HepG2 (cell line): Measurements from ENCODE around the gene FRMD4B. TPM values are rescaled to one million over a fixed set of nuclear protein-coding genes. Genes with fewer than 3 reads are reported as not detected.

Experiments
- ATAC-seq: fragments of 200-7000 bp; cut with Tn5 transposase; 3 replicates; pipeline ENCODE4 v1.9.1; 2020; ENCODE audit warnings: mild to moderate bottlenecking, moderate library complexity
- BruUV-seq: library from RNA; stranded (reverse); fragments of 400-500 nt; replicated peaks from 2 replicates; lab custom pipeline; 2021; lab: Mats Ljungman, UMichigan
- CTCF ChIA-PET: fragments of 300-600 bp; formaldehyde crosslinking; extraction: SDS; loops from one replicate; lab custom pipeline; 2021; ENCODE audit warnings: low total read pairs, inconsistent platforms, low intra/inter-chr PET ratio; lab: Yijun Ruan, JAX
- POLR2A ChIA-PET: fragments of 350-600 bp; sonication (Branson Sonifier 250); formaldehyde crosslinking; loops from one replicate; lab custom pipeline; 2020; ENCODE audit warnings: antibody characterized with exemption, inconsistent platforms; lab: Yijun Ruan, JAX
- DNase-seq: peaks from one replicate; pipeline ENCODE4 v3.0.0-alpha.2; 2015; ENCODE audit warnings: low spot score
- FAIRE-seq: peaks from 3 replicates; lab custom pipeline; 2011; peaks lifted over from hg19 to GRCh38; lab: Jason Lieb, UNC
- H2AFZ ChIP-seq: one replicate; pipeline ENCODE4 v1.6.1; 2011; ENCODE audit warnings: low read length, inconsistent platforms
- H3K27ac ChIP-seq: fragments of 300-600 bp; 3 replicates; pipeline ENCODE4 v1.8.0; 2011; ENCODE audit warnings: mixed run types, mild to moderate bottlenecking, mixed read lengths, low read length, inconsistent platforms; ENCODE audit not compliant: insufficient read depth; ENCODE audit errors: extremely low read length
- H3K27me3 ChIP-seq, 2 experiments: fragments of 200-600 bp in 1 of 2; 2 replicates in 1 of 2; 3 replicates in 1 of 2; pipeline versions ENCODE4 v1.6.0 to v1.8.0; 2011; ENCODE audit warnings: low read length in 2 of 2, mild to moderate bottlenecking in 2 of 2, moderate library complexity in 2 of 2, inconsistent platforms in 1 of 2; ENCODE audit not compliant: insufficient read depth in 2 of 2, control insufficient read depth in 1 of 2
- H3K36me3 ChIP-seq, 2 experiments: fragments of 200-600 bp in 1 of 2; replicated peaks in 1 of 2; 2 replicates in 1 of 2; 3 replicates in 1 of 2; pipeline versions ENCODE4 v1.5.1 to v1.8.0; 2011; ENCODE audit warnings: low read length in 2 of 2, inconsistent platforms in 1 of 2; ENCODE audit not compliant: insufficient read depth in 2 of 2, control insufficient read depth in 1 of 2
- H3K4me1 ChIP-seq: 2 replicates; pipeline ENCODE4 v1.5.1; 2012; ENCODE audit warnings: low read length, inconsistent platforms; ENCODE audit not compliant: insufficient read depth
- H3K4me2 ChIP-seq: 2 replicates; pipeline ENCODE4 v1.6.0; 2011; ENCODE audit warnings: low read depth, low read length, inconsistent platforms
- H3K4me3 ChIP-seq, 3 experiments: fragments of 200-600 bp in 1 of 3; sonication (generic), shearing (Covaris generic) in 1 of 3; replicated peaks in 1 of 3; 2 replicates each; pipeline ENCODE4 v1.5.1; 2011 to 2016; ENCODE audit warnings: low read length in 3 of 3, inconsistent platforms in 2 of 3, low read depth in 2 of 3, mild to moderate bottlenecking in 2 of 3, control low read depth in 1 of 3, mixed read lengths in 1 of 3; ENCODE audit not compliant: insufficient read depth in 1 of 3
- H3K79me2 ChIP-seq: one replicate; pipeline ENCODE4 v1.6.1; 2011; ENCODE audit warnings: low read length, inconsistent platforms; ENCODE audit not compliant: insufficient read depth
- H3K9ac ChIP-seq: 2 replicates; pipeline ENCODE4 v1.6.0; 2011; ENCODE audit warnings: mild to moderate bottlenecking, low read depth, low read length, inconsistent platforms; ENCODE audit not compliant: insufficient read depth
- H3K9me3 ChIP-seq: 2 replicates; pipeline ENCODE4 v1.5.1; 2012; ENCODE audit warnings: mild to moderate bottlenecking, low read length
- H4K20me1 ChIP-seq: 2 replicates; pipeline ENCODE4 v1.6.0; 2011; ENCODE audit warnings: inconsistent platforms, mild to moderate bottlenecking, low read length, moderate library complexity; ENCODE audit not compliant: insufficient read depth
- CENPT ChIP-seq: sonication (generic); formaldehyde crosslinking; IDR thresholded peaks from 2 replicates; pipeline ENCODE4 v1.8.0; 2022; ENCODE audit warnings: low read depth, mild to moderate bottlenecking, moderate library complexity, missing genetic modification reagents
- ELF1 ChIP-seq: sonication (generic); formaldehyde crosslinking; IDR thresholded peaks from 2 replicates; pipeline ENCODE4 v1.4.0; 2020; ENCODE audit warnings: missing genetic modification reagents
- GATAD1 ChIP-seq: IDR thresholded peaks from 2 replicates; pipeline ENCODE4 v1.6.1; 2016; ENCODE audit warnings: missing genetic modification reagents, missing compliant biosample characterization
- NFKBIZ ChIP-seq: IDR thresholded peaks from 2 replicates; pipeline ENCODE4 v1.6.1; 2018; ENCODE audit warnings: missing genetic modification reagents, missing compliant biosample characterization
- ONECUT2 ChIP-seq: sonication (generic); formaldehyde crosslinking; IDR thresholded peaks from 2 replicates; pipeline ENCODE4 v1.4.0; 2020; ENCODE audit warnings: missing genetic modification reagents
- ZNF292 ChIP-seq: sonication (generic); formaldehyde crosslinking; IDR thresholded peaks from 2 replicates; pipeline ENCODE4 v1.8.1; 2022; ENCODE audit warnings: mild to moderate bottlenecking, low read depth, missing genetic modification reagents, borderline replicate concordance
- ZNF326 ChIP-seq: sonication (generic); formaldehyde crosslinking; IDR thresholded peaks from 2 replicates; pipeline ENCODE4 v1.4.0; 2020; ENCODE audit warnings: missing genetic modification reagents, borderline replicate concordance
- ZNF468 ChIP-seq: sonication (generic); formaldehyde crosslinking; IDR thresholded peaks from 2 replicates; pipeline ENCODE4 v1.8.0; 2022; ENCODE audit warnings: mild to moderate bottlenecking, moderate library complexity, missing genetic modification reagents
- ZNF766 ChIP-seq: sonication (generic); formaldehyde crosslinking; IDR thresholded peaks from 2 replicates; pipeline ENCODE4 v1.5.0; 2020; ENCODE audit warnings: missing genetic modification reagents, borderline replicate concordance
- ZNF878 ChIP-seq: sonication (generic); formaldehyde crosslinking; IDR thresholded peaks from 2 replicates; pipeline ENCODE4 v1.8.1; 2023; ENCODE audit warnings: mild to moderate bottlenecking, missing genetic modification reagents, moderate library complexity
- WGBS: methylation state at CpG from one replicate; pipeline ENCODE4 v1.1.6; 2017; ENCODE audit warnings: low lambda C conversion rate; 5-methylcytosine and 5-hydroxymethylcytosine counted together
- in situ Hi-C: cut with HindIII; loops from 2 replicates; pipeline ENCODE4 v1.10.0; 2017; ENCODE audit warnings: low pct_unique_long_range_greater_than_20kb; ENCODE audit not compliant: extremely low pct_ligation_motif_present
- intact Hi-C: fragments of 100-400 bp; cut with micrococcal nuclease; formaldehyde crosslinking; loops from one replicate; pipeline ENCODE4 v1.10.0; 2022; ENCODE audit not compliant: unreplicated experiment
- polyA plus RNA-seq, 8 experiments: library from polyadenylated mRNA; depleted of rRNA in 3 of 8; stranded (reverse) in 7 of 8; unstranded in 1 of 8; fragments of >200 nt; fragmentation: Illumina TruSeq in 4 of 8; extraction: Trizol in 4 of 8; gene quantifications; 2 replicates each; pipeline versions ENCODE4 v1.2.1 to v1.2.3, GENCODE V29; 2011 to 2016; ENCODE audit warnings: low read depth in 4 of 8, missing spikeins in 1 of 8, mixed read lengths in 1 of 8; ENCODE audit not compliant: insufficient read depth in 1 of 8
- total RNA-seq, 5 experiments: library from RNA; depleted of rRNA; stranded (reverse); fragments of >200 nt; fragmentation: Illumina TruSeq; extraction: Trizol; gene quantifications; 2 replicates each; pipeline ENCODE4 v1.2.3, GENCODE V29; 2016; ENCODE audit warnings: low read depth in 1 of 5
- TF ChIP-seq, protein P1 (sequence below): IDR thresholded peaks from 2 replicates; pipeline ENCODE4 v1.6.1; 2016; ENCODE audit warnings: mild to moderate bottlenecking
- TF ChIP-seq, protein P2 (sequence below): sonication (generic); formaldehyde crosslinking; IDR thresholded peaks from 2 replicates; pipeline ENCODE4 v1.8.1; 2023; ENCODE audit warnings: mild to moderate bottlenecking, missing genetic modification reagents
- TF ChIP-seq, protein P3 (sequence below): sonication (generic); formaldehyde crosslinking; IDR thresholded peaks from 2 replicates; pipeline ENCODE4 v1.4.0; 2020; ENCODE audit warnings: mild to moderate bottlenecking, low read depth, missing genetic modification reagents
- TF ChIP-seq, protein P4 (sequence below): sonication (generic); formaldehyde crosslinking; IDR thresholded peaks from 2 replicates; pipeline ENCODE4 v1.5.1; 2020; ENCODE audit warnings: missing genetic modification reagents, mild to moderate bottlenecking, borderline replicate concordance
- TF ChIP-seq, protein P5 (sequence below): IDR thresholded peaks from 2 replicates; pipeline ENCODE4 v1.6.1; 2016; ENCODE audit warnings: missing genetic modification reagents, missing compliant biosample characterization

FRMD4B gene
- total and polyA plus RNA-seq, 2 of the 13 experiments (the other 11 are each of a cell fraction or from before 2014, with no cell fraction given): 3.0 to 3.3 TPM

DNA sequence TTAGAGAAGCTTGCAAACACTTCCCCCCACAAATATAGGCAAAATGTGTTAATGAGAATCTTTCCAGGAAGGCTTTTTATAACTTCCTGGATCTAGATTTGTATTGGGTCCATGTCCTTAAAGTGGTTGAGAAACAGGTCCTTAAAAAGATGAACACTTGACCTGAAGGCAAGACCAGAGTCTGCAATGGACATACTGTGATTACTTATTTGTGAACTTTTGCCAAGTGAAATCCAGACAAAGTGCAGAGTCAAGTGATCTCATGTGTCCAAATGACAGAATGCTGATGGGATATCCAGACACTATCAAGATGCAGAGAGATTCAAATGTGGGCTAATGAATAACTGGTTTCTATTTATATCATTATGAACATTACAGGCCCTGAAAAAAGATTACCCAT is 43.8 kb downstream of the FRMD4B start (continued):
- TF ChIP-seq, protein P1, sequence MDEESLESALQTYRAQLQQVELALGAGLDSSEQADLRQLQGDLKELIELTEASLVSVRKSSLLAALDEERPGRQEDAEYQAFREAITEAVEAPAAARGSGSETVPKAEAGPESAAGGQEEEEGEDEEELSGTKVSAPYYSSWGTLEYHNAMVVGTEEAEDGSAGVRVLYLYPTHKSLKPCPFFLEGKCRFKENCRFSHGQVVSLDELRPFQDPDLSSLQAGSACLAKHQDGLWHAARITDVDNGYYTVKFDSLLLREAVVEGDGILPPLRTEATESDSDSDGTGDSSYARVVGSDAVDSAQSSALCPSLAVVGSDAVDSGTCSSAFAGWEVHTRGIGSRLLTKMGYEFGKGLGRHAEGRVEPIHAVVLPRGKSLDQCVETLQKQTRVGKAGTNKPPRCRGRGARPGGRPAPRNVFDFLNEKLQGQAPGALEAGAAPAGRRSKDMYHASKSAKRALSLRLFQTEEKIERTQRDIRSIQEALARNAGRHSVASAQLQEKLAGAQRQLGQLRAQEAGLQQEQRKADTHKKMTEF (CRISPR knock-in tag): no peak
- TF ChIP-seq ZNF468 (CRISPR knock-in tag) (no peak), ZNF326 (CRISPR knock-in tag) (no peak), ONECUT2 (CRISPR knock-in tag) (no peak), ZNF766 (CRISPR knock-in tag) (no peak)

DNA sequence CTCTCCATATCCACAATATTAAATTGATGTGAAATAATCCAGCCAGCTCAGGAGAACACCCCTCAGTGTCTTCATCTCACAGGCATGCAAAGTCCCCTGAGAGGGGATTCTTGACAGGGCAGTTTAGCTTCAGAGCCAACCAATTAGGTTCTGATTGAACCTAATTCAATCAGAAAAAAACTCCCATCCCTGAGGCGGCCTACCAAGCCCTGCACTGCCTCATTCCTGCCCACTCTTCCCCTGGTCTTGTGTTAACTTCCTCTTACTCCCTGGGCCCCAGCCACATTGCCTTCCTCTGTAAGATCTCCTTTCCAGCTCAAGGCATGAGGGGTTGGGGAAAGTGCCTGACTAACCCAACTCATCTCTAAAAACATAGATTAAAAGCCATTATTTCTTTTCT is 46.1 kb downstream of the FRMD4B start:
- WGBS: 50% methylated on average over 1 of the region's 1 CpG
- in situ Hi-C loops (no loop called here), intact Hi-C loops (no loop called here)
- Histone ChIP-seq H3K9ac (no peak overlapping the region), H3K36me3 (no peaks in the 10 kb centered on the region), H3K79me2 (no peaks in the 10 kb centered on the region), H2AFZ (no peak overlapping the region), H3K4me3 (no peak overlapping the region), H3K27ac (no peak overlapping the region), H3K4me1 (peaks cover 10% of the 10 kb centered on the region), H4K20me1 (no peaks in the 10 kb centered on the region), H3K9me3 (no peaks in the 10 kb centered on the region), H3K27me3 (no peaks in the 10 kb centered on the region), H3K4me2 (no peak overlapping the region)
- ATAC-seq (no peak), DNase-seq (no peak), FAIRE-seq (no peak)
- CTCF ChIA-PET: no interaction called here
- BruUV-seq: no TSS peak
- POLR2A ChIA-PET: no interaction called here
- TF ChIP-seq, protein P2, sequence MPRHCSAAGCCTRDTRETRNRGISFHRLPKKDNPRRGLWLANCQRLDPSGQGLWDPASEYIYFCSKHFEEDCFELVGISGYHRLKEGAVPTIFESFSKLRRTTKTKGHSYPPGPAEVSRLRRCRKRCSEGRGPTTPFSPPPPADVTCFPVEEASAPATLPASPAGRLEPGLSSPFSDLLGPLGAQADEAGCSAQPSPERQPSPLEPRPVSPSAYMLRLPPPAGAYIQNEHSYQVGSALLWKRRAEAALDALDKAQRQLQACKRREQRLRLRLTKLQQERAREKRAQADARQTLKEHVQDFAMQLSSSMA (CRISPR knock-in tag): no peak
- TF ChIP-seq ZNF292 (CRISPR knock-in tag): no peak
- no peak for TF ChIP-seq CENPT (CRISPR knock-in tag)
- TF ChIP-seq, protein P3, sequence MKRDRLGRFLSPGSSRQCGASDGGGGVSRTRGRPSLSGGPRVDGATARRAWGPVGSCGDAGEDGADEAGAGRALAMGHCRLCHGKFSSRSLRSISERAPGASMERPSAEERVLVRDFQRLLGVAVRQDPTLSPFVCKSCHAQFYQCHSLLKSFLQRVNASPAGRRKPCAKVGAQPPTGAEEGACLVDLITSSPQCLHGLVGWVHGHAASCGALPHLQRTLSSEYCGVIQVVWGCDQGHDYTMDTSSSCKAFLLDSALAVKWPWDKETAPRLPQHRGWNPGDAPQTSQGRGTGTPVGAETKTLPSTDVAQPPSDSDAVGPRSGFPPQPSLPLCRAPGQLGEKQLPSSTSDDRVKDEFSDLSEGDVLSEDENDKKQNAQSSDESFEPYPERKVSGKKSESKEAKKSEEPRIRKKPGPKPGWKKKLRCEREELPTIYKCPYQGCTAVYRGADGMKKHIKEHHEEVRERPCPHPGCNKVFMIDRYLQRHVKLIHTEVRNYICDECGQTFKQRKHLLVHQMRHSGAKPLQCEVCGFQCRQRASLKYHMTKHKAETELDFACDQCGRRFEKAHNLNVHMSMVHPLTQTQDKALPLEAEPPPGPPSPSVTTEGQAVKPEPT (CRISPR knock-in tag): no peak
- TF ChIP-seq, protein P4, sequence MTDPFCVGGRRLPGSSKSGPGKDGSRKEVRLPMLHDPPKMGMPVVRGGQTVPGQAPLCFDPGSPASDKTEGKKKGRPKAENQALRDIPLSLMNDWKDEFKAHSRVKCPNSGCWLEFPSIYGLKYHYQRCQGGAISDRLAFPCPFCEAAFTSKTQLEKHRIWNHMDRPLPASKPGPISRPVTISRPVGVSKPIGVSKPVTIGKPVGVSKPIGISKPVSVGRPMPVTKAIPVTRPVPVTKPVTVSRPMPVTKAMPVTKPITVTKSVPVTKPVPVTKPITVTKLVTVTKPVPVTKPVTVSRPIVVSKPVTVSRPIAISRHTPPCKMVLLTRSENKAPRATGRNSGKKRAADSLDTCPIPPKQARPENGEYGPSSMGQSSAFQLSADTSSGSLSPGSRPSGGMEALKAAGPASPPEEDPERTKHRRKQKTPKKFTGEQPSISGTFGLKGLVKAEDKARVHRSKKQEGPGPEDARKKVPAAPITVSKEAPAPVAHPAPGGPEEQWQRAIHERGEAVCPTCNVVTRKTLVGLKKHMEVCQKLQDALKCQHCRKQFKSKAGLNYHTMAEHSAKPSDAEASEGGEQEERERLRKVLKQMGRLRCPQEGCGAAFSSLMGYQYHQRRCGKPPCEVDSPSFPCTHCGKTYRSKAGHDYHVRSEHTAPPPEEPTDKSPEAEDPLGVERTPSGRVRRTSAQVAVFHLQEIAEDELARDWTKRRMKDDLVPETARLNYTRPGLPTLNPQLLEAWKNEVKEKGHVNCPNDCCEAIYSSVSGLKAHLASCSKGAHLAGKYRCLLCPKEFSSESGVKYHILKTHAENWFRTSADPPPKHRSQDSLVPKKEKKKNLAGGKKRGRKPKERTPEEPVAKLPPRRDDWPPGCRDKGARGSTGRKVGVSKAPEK (CRISPR knock-in tag): no peak
- no peak for TF ChIP-seq ZNF468 (CRISPR knock-in tag)
- TF ChIP-seq, protein P5, sequence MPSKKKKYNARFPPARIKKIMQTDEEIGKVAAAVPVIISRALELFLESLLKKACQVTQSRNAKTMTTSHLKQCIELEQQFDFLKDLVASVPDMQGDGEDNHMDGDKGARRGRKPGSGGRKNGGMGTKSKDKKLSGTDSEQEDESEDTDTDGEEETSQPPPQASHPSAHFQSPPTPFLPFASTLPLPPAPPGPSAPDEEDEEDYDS (CRISPR knock-in tag): no peak
- no peak for TF ChIP-seq ELF1 (CRISPR knock-in tag)
- TF ChIP-seq ZNF878 (CRISPR knock-in tag): no peak
- no peak for TF ChIP-seq NFKBIZ
- no peak for TF ChIP-seq GATAD1 (CRISPR knock-in tag)
